Suprapubic skin (tissue), 3 donors: ENCODE results near the gene ASPDH.

Experiments
- CTCF ChIP-seq, 2 donors: fragments of 200-600 bp in 1 of 2; fragments of 450-650 bp in 1 of 2; sonication (generic) in 1 of 2; IDR thresholded peaks; one replicate each; pipeline ENCODE4 v1.5.1; 2016 to 2019; ENCODE audit warnings: antibody characterized with exemption in 2 of 2, mild to moderate bottlenecking in 1 of 2, moderate library complexity in 1 of 2
- POLR2A ChIP-seq, 2 donors: fragments of 450-650 bp; IDR thresholded peaks; one replicate each; pipeline ENCODE4 v1.6.1; 2017; ENCODE audit warnings: antibody characterized with exemption in 2 of 2, mild to moderate bottlenecking in 2 of 2, moderate library complexity in 2 of 2

- no peak for TF ChIP-seq POLR2A (IDR thresholded peaks at IDR 0.05)
- no peak for TF ChIP-seq CTCF (IDR thresholded peaks at IDR 0.05)
Observed at GRCh38 chr19:50562329-50562728, 48.6 kb upstream of the ASPDH start.
